Measurements from ENCODE around the gene SLC8A3.
A peak's percentile ranks its signal among the peaks of the same experiment; 100 is the strongest.

The SLC8A3 gene

DNA sequence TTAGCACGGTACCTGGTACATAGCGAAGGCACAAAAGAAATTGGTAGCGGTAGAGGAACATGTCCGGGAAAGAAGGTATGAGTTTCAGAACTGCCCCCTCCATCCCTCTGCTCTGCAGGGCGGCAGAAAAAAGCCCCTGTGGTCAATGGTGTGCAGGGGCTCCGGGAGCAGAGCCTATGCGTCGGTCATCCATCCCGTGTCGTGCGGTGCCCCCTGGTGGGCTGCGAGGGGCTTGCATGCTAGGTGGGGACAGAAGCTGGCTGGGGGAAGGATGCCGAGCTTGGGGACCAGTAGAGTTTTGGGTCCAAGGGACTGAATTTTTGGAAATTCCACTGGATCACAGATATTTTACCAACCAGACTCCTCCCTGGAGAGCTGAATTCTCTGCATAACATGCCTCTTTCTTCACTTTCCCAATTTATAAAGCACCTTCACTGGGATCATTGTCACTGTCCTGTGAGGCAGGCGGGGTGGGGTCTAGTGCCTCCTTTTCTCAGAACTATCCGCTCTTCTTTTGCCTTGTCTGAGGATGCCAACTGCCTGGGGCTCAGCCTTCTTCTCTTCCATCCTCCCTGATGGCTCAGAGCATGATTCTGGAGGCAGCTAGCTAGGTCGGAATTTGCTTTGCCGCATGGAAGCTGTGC, 160.8 kb downstream of the SLC8A3 start:
- DNase-seq (ENCODE audit: low read depth, low spot score) = peak; percentile 24

- no peak for DNase-seq (ENCODE audit: low read depth, low spot score)
These were observed 164.9 kb downstream of the SLC8A3 start for GRCh38 chr14:70023871-70024270.

- no peak for DNase-seq (ENCODE audit: low read depth, low spot score)
These were observed 165.8 kb downstream of the SLC8A3 start for GRCh38 chr14:70022771-70023445.

DNA sequence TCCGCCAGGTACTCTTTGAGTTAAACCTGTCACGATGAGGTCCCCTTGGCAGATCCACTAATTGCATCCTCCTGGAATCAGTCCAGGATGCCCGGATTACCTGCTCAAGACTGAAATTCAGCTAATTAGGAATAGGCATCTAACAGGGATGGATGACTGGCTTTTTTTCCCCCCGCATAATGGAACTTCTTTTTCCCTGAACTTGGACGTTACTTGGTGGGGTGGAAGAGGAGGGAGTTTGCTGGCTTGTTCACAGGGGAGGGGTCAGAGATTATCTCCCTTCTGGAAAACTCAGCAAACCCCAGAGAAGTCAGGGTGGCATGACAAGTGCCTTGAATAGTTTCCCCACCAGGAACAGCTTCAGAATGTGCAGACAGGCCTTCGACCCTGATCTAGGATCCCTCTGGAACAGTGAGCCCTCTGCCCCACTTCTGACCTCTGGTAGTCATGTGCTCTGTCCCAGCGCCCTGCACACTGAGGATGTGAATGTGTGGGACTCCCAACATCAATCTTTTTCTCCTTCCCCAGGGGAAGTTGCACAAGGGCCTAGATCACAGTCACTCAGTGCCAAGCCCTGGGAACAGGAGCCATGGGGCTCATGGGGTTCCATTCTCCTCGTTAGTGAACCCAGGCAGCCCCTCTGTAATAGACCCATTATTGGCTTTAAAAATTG, 167.1 kb downstream of the SLC8A3 start:
- no peak for DNase-seq (ENCODE audit: low read depth, low spot score)

DNA sequence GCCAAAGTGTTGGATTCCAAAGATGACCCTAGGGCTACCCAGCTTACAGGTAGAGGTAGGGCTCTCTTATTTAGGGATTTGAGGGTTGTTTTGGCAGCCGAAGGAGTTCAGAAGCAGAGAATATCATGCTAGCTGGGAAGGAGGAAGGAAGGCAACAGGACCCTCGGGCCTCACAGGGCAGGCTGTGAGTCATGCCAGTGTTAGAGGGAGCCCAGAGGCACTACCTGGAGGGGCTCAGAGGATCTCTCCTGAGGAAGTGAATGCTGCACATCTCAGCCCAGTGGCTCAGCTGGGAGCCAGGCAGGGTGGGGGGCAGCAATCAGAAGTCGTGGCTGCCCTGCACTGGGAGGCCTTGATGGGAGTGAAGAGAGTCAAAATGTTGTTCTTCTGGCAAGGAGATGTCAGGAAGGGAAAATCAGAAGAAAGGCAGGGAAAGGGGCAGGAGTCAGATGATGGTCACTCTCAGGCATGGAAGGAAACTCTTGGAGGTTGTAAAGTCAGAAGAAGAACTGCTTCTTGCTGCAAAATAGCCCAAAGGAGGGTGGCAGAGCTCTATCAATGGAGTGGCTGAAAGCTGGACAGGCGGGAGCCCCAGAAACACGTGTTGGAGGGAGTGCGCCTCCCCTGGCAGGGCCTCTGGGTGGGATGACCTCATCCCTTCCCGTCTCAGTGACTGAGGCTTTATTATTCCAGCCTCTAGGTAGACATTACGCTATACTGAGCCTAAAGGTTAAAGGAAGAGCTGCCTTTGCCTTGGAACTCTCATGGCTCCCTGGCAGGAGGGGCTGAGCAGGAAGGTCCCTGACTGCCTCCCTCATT, 168.2 kb downstream of the SLC8A3 start:
- DNase-seq (ENCODE audit: low read depth, low spot score) = no peak

- DNase-seq (ENCODE audit: low read depth, low spot score) = no peak
These were observed 169.1 kb downstream of the SLC8A3 start for GRCh38 chr14:70019695-70020094.

DNA sequence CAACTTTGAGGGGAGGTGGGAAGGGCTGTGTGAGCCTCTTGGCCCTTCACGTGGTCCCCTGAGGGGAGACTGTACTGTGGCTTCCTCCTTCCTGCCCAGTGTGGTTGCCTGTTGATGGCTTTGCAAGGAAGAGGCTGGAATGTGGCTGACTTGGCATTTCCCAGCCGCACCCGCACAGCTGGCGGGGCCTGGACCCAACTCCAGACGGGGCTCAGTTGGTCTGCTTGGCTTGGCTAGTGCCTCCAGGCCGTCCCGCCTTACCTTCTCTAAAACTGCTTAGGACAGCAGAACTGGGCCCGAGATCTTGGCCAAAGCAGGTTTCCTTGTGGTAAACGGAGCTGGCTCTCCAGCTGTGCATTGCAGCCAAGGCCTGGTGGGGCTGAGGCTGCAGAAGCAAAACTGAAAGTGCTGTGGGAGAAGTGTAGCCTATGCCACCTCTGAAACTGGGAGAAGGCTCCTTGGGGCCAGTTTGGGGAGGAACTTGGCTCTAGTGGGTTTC, 170.0 kb downstream of the SLC8A3 start:
- no peak for DNase-seq (ENCODE audit: low read depth, low spot score)

GRCh38 chr14:70018230-70018629, 170.5 kb downstream of the SLC8A3 start:
- DNase-seq (ENCODE audit: low read depth, low spot score) = no peak

DNA sequence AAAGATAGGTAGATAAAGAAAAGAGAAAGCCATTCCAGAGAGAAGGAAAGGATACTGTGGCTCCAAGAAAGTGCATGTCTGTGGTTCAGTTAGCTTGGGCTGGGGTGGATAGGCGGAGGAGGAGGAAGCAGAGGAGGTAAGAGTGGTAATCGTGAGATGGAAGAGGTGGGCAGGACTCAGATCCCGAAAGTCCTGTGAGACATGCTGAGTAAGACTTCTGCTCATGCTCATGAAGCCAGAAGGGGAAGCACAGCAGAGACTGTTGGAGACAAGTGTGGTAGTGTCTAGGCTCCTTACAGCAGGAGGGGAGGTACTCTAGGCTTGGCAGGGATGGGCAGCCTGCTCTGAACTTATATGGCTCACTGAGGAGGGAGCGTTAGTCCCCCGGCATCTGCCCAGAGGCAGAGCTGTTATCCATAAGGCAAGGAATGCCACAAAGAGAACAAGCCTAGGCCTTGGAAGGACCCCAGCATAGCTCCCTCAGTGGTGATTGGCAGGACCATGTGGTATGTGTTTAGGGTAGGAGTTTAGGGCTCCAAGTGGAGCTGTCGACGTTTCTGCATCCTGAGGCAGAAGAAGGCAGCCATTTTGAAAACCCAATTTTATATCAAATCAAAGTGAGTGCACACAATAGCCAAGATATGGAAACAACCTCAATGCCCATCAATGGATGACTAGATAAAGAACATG, 174.2 kb downstream of the SLC8A3 start:
- DNase-seq (ENCODE audit: low read depth, low spot score) = no peak

GRCh38 chr14:70013271-70013873, 175.4 kb downstream of the SLC8A3 start:
- no peak for DNase-seq (ENCODE audit: low read depth, low spot score)

DNA sequence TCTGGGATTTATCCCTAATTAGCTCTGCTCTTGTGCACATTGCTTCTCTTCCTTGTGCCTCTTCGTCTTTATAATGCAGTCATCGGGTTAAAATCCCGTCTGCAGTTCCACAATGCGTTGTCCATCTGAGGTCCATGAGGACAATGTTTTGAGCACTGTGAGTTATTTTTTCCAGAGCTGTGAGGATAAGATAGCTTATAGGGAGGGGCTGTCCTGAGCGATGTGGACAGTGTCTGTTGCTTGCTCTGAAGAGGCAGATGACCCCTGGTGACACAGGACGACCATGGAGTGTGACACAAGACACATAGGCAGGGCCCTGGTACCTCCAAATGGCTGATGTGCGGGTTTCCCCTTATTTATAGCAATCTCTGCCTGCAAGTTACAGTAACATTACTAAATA, 177.0 kb downstream of the SLC8A3 start:
- no peak for DNase-seq (ENCODE audit: low read depth, low spot score)

- no peak for DNase-seq (ENCODE audit: low read depth, low spot score)
These were observed 177.7 kb downstream of the SLC8A3 start for GRCh38 chr14:70011098-70011497.

DNA sequence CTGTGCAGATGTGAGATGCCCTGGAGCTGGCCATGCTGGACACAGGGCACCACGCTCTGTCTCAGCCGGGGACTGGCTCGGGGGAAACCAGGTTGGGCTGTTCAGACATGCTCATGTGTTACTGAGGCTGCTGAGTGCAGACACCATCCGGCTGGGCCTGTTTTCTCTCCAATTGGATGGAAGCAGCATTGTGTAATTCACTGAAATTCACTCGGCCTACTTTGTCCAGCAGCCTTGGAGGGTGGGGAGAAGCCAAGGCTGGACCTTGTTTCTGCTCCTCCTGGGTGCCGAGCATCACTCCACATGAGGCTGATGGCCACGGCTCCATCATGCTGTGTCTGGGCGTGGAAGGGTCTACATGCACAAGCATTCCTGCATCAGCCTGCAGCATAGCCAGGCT, 178.8 kb downstream of the SLC8A3 start:
- no peak for DNase-seq (ENCODE audit: low read depth, low spot score)

GRCh38 chr14:70008284-70009262, 180.2 kb downstream of the SLC8A3 start:
- DNase-seq (ENCODE audit: low read depth, low spot score) = no peak

DNA sequence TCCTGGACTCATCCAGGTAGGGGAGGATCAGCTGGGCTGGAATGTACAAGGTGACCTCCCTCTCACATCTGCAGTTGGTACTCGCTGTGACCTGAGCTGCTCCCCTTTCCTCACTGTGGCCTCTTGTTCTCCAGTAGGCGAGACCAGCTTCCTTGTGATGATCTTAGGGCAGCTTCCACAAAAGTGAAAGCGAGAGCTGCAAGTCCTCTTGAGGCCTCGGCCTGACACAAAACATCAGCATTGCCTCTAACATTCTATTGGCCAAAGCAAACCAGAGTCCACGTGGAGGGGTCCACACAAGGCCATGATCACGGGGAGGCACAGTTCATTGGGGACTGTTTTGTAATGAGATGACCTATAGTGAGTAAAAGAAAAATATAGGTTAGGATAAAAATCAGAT, 182.1 kb downstream of the SLC8A3 start:
- DNase-seq (ENCODE audit: low read depth, low spot score) = no peak

DNA sequence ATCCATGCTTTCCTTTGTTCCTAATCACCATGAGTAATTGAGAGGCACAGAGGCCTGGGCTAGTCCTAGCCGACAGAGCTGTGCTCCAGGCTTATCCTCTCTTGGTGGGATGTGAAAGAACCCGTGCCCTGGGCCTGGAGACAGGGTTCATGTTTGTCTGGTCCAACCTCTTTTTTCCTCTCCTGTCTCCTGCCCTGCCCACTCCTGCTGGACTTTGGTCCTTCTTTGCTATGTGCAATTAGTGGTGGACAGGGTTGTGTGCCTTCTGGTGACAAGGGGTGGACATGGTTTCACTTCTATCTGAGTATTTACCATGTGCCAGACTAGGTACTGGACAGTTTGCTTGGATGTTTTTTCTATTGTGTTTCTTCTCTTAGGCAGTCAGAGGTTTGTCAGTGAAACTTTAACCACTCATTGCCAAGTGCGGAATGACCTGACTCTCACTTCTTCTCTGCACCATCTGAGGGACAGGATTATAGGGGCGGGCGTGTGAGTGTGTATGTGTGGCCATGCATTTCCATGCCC, 183.4 kb downstream of the SLC8A3 start:
- DNase-seq (ENCODE audit: low read depth, low spot score) = no peak

DNA sequence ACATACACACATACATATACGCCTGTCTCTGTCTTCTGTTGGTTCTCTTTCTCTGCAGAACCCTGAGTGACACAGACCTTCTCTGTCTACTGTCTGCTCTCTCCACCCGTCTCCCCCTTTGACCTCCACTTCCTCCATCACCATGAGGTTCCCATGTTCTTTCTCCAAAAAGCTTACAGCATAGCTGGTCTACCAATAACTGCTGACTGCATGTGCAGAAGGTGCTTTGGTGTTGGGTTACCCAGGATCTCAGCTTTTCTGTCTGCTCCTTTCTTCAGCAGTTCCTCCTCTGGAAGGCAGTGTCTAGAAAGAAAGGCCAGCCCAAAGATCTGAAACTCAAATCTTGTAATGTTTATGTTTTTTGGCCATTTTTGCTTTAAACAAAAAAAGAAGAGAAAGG, 184.0 kb downstream of the SLC8A3 start:
- no peak for DNase-seq (ENCODE audit: low read depth, low spot score)

DNA sequence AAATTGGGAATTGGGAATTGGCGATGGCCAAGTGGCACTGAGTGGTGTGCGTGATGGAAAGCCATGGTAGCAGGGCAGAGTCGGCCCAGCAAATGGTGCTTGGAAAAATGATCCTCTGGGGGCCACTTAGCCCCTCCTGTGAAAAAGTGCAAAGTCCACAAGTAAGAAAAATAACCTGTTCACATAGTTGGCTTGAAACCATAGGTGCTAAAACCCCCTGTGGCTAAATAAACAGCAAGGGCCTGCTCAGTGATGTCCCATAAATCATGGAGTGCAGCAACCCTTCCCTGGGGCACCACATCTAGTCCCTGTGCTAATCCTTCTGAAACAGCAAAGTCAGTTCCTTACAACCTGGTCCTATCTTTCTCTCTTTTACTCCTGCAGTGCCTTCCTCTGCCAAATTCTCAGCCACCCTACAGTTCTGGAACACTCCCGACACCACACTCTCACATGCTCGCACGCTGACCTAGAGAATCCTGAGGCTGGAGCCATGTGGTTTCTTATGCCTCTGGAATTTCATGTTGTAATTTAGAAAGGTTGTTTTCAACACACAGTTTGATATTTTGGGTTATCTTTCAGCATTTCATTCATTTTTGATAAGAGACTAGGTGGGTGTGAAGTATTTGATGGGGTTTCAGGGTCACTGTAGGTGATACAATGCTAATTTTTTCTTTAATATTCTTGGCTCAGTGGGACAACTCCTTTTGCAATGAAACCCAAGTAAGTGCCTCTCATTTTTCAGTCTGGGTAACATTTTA, 186.0 kb downstream of the SLC8A3 start:
- no peak for DNase-seq (ENCODE audit: low read depth, low spot score)

GRCh38 chr14:70000601-70001000, 188.2 kb downstream of the SLC8A3 start:
- DNase-seq (ENCODE audit: low read depth, low spot score) = no peak

All from activated CD4-positive, CD25-positive, alpha-beta regulatory T cell treated with anti-CD3 and anti-CD28 coated beads, Interleukin-2, amount 50 U/mL, for 16 hours (primary cell).